K562 (cell line): ENCODE results near the gene PDF. TPM values are rescaled to one million over a fixed set of nuclear protein-coding genes. Genes with fewer than 3 reads are reported as not detected.

Experiments
- ATAC-seq: fragments of 200-7000 bp; cut with Tn5 transposase; 3 replicates; pipeline ENCODE4 v1.9.1; 2020; ENCODE audit warnings: moderate library complexity
- BruUV-seq: library from RNA; stranded (reverse); fragments of 400-500 nt; replicated peaks from 2 replicates; lab custom pipeline; 2021; lab: Mats Ljungman, UMichigan
- CTCF ChIA-PET: fragments of 300-600 bp; formaldehyde crosslinking; extraction: SDS; loops from one replicate; lab custom pipeline; 2021; ENCODE audit warnings: low intra/inter-chr PET ratio; lab: Yijun Ruan, JAX
- POLR2A ChIA-PET: fragments of 300-600, 350-650 bp; sonication (Branson Sonifier 250); formaldehyde crosslinking; extraction: SDS; loops from one replicate; lab custom pipeline; 2021; ENCODE audit warnings: antibody characterized with exemption, inconsistent platforms; lab: Yijun Ruan, JAX
- DNase-seq, 4 experiments: peaks; one replicate each; pipeline versions ENCODE4 v3.0.0 to v3.0.0-alpha.2; 2011 to 2018; ENCODE audit warnings: low spot score in 3 of 4, mixed read lengths in 3 of 4; ENCODE audit errors: extremely low read depth in 1 of 4
- FAIRE-seq: peaks from 2 replicates; lab custom pipeline; 2011; peaks lifted over from hg19 to GRCh38; lab: Jason Lieb, UNC
- H2AFZ ChIP-seq: 2 replicates; pipeline ENCODE4 v1.6.0; 2011; ENCODE audit warnings: low read depth, low read length, control low read depth, inconsistent platforms
- H3K27ac ChIP-seq: fragments of 200-600 bp; 3 replicates; pipeline ENCODE4 v1.8.0; 2011; ENCODE audit warnings: low read depth, mild to moderate bottlenecking, control low read depth, inconsistent platforms, low read length, moderate library complexity, mixed read lengths; ENCODE audit errors: extremely low read depth
- H3K27me3 ChIP-seq, 2 experiments: fragments of 300-600 bp in 1 of 2; 2 replicates in 1 of 2; 3 replicates in 1 of 2; pipeline versions ENCODE4 v1.6.0 to v1.8.0; 2011; ENCODE audit warnings: inconsistent platforms in 2 of 2, low read length in 2 of 2, mild to moderate bottlenecking in 1 of 2, mixed read lengths in 1 of 2, moderate library complexity in 1 of 2; ENCODE audit not compliant: control insufficient read depth in 2 of 2, insufficient read depth in 2 of 2
- H3K36me3 ChIP-seq: fragments of 300-600 bp; 3 replicates; pipeline ENCODE4 v1.8.0; 2011; ENCODE audit warnings: mild to moderate bottlenecking, low read length, inconsistent platforms; ENCODE audit not compliant: control insufficient read depth, insufficient read depth
- H3K4me1 ChIP-seq, 2 experiments: fragments of 200-600 bp in 1 of 2; replicated peaks in 1 of 2; 2 replicates in 1 of 2; 3 replicates in 1 of 2; pipeline versions ENCODE4 v1.5.1 to v1.8.0; 2011; ENCODE audit warnings: inconsistent platforms in 2 of 2, low read length in 2 of 2, mild to moderate bottlenecking in 1 of 2, mixed read lengths in 1 of 2, moderate library complexity in 1 of 2; ENCODE audit not compliant: control insufficient read depth in 2 of 2, insufficient read depth in 2 of 2
- H3K4me2 ChIP-seq: 2 replicates; pipeline ENCODE4 v1.6.1; 2011; ENCODE audit warnings: low read length, control low read depth, inconsistent platforms, mixed read lengths; ENCODE audit not compliant: insufficient read depth
- H3K4me3 ChIP-seq: fragments of 200-600 bp; sonication (generic), shearing (Covaris generic); 2 replicates; pipeline ENCODE4 v1.5.1; 2016; ENCODE audit warnings: control low read depth, inconsistent platforms
- H3K79me2 ChIP-seq: fragments of 200-600 bp; 3 replicates; pipeline ENCODE4 v1.8.0; 2011; ENCODE audit warnings: low read length, inconsistent platforms; ENCODE audit not compliant: control insufficient read depth, insufficient read depth
- H3K9ac ChIP-seq, 2 experiments: 2 replicates each; pipeline versions ENCODE4 v1.6.0 to v1.6.1; 2011; ENCODE audit warnings: low read depth in 2 of 2, low read length in 2 of 2, control low read depth in 1 of 2, inconsistent platforms in 1 of 2, mild to moderate bottlenecking in 1 of 2, mixed read lengths in 1 of 2; ENCODE audit not compliant: insufficient read depth in 1 of 2
- H3K9me1 ChIP-seq: one replicate; pipeline ENCODE4 v1.6.0; 2011; ENCODE audit warnings: inconsistent platforms, mild to moderate bottlenecking, low read length, moderate library complexity; ENCODE audit not compliant: control insufficient read depth, insufficient read depth
- H3K9me3 ChIP-seq: replicated peaks from 2 replicates; pipeline ENCODE4 v1.5.1; 2011; ENCODE audit warnings: low read depth, low read length, inconsistent platforms; ENCODE audit not compliant: control insufficient read depth, insufficient read depth
- H4K20me1 ChIP-seq: replicated peaks from 2 replicates; pipeline ENCODE4 v1.6.1; 2011; ENCODE audit warnings: low read length, inconsistent platforms, mixed read lengths; ENCODE audit not compliant: control insufficient read depth, insufficient read depth
- NEUROD1 ChIP-seq: fragments of 150-350 bp; IDR thresholded peaks from 2 replicates; pipeline ENCODE4 v1.6.1; 2014; ENCODE audit warnings: borderline replicate concordance, low read length, low read depth; ENCODE audit not compliant: partially characterized antibody
- NFATC3 ChIP-seq: fragments of 450-650 bp; IDR thresholded peaks from 2 replicates; pipeline ENCODE4 v1.6.1; 2017; ENCODE audit warnings: mild to moderate bottlenecking
- PHF21A ChIP-seq: fragments of 450-650 bp; IDR thresholded peaks from 2 replicates; pipeline ENCODE4 v1.6.1; 2017; ENCODE audit warnings: low read depth, borderline replicate concordance
- SAP30 ChIP-seq: fragments of 200-600 bp; sonication (generic); IDR thresholded peaks from 2 replicates; pipeline ENCODE4 v1.6.1; 2012; ENCODE audit warnings: borderline replicate concordance, low read depth, mild to moderate bottlenecking, moderate library complexity, low read length, control low read depth, inconsistent platforms; ENCODE audit not compliant: insufficient read depth, poor library complexity, severe bottlenecking
- SP1 ChIP-seq: sonication (generic); formaldehyde crosslinking; IDR thresholded peaks from 2 replicates; pipeline ENCODE4 v1.8.1; 2022; ENCODE audit warnings: mild to moderate bottlenecking, missing genetic modification reagents
- ZNF311 ChIP-seq: fragments of 250-450 bp; sonication (Bioruptor Pico); IDR thresholded peaks from 2 replicates; pipeline ENCODE4 v1.4.0; 2020; ENCODE audit warnings: mild to moderate bottlenecking, moderate library complexity
- ZNF316 ChIP-seq: fragments of 450-650 bp; IDR thresholded peaks from 2 replicates; pipeline ENCODE4 v1.6.1; 2016
- ZNF384 ChIP-seq: IDR thresholded peaks from 2 replicates; pipeline ENCODE4 v1.6.1; 2012; ENCODE audit warnings: low read depth, low read length, improper control_type of control experiment
- WGBS: fragments of 100-300 bp; shearing (Covaris generic); methylation state at CpG from one replicate; pipeline ENCODE4 v1.1.6; 2016; ENCODE audit warnings: low coverage, mixed read lengths; ENCODE audit not compliant: insufficient coverage; ENCODE audit errors: missing lambda C conversion rate; 5-methylcytosine and 5-hydroxymethylcytosine counted together
- in situ Hi-C: fragments of 300-500 bp; cut with MboI; formaldehyde crosslinking; loops from 4 replicates; pipeline ENCODE4 v1.15.0; 2018; ENCODE audit warnings: inconsistent platforms, mixed read lengths
- intact Hi-C: fragments of 100-400 bp; cut with micrococcal nuclease; formaldehyde crosslinking; loops from 2 replicates; pipeline ENCODE4 v1.14.2; 2022
- polyA plus RNA-seq, 8 experiments: library from polyadenylated mRNA; depleted of rRNA in 4 of 8; stranded (reverse) in 5 of 8; unstranded in 3 of 8; fragments of >200 nt; fragmentation: Nextera tagmentation in 2 of 8; fragmentation: Illumina TruSeq in 1 of 8; extraction: Ambion mirVana in 2 of 8; extraction: Trizol in 1 of 8; gene quantifications; 2 replicates each; pipeline versions ENCODE4 v1.2.1 to v1.2.3, GENCODE V29; 2011 to 2014; ENCODE audit warnings: inconsistent platforms in 1 of 8, missing spikeins in 1 of 8
- total RNA-seq, 7 experiments: library from RNA; depleted of rRNA in 6 of 7; stranded (reverse); fragments of >200 nt in 6 of 7; fragmentation: Illumina TruSeq in 2 of 7; extraction: Trizol in 2 of 7; gene quantifications; 2 replicates each; pipeline versions ENCODE4 v1.2.1 to v1.2.3, GENCODE V29; 2011 to 2021; ENCODE audit warnings: low replicate concordance in 1 of 7
- TF ChIP-seq, protein P1 (sequence below): fragments of 250-450 bp; sonication (Bioruptor Pico); IDR thresholded peaks from 2 replicates; pipeline ENCODE4 v1.5.1; 2021; ENCODE audit warnings: mild to moderate bottlenecking
- TF ChIP-seq, protein P2 (sequence below): fragments of 450-650 bp; formaldehyde crosslinking; IDR thresholded peaks from 2 replicates; pipeline ENCODE4 v1.4.0; 2020; ENCODE audit warnings: mild to moderate bottlenecking, moderate library complexity
- TF ChIP-seq, protein P3 (sequence below): fragments of 450-650 bp; IDR thresholded peaks from 2 replicates; pipeline ENCODE4 v1.6.1; 2016; ENCODE audit warnings: low read depth

PDF gene
- total and polyA plus RNA-seq, 9 of the 15 experiments (the other 6 are each of a cell fraction or from before 2014, with no cell fraction given), result 0.15 to 72.4 (median 5.6) TPM

DNA sequence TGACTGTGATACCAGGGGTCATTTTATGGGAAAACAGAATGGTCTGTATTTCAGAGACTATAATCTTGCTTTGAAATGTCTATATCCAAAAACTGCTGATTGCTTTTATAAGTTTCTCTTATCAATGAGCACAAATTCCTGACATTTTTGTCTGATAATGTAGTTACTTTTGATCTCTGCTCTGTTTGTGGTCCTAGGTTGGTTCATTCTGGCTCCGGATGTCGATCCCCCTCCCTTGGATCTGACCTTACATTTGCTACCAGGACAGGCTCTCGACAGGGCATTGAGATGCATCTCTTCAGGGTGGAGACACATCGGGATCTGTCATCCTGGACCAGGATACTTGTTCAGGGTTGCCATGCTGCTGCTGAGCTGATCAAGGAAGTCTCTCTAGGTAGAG is 46.5 kb downstream of the PDF start:
- H3K9ac ChIP-seq, result no peak overlapping the region
- no peaks in the 10 kb centered on the region for H3K79me2 ChIP-seq
- H3K27ac ChIP-seq, result no peak overlapping the region
- H3K4me2 ChIP-seq, result no peak overlapping the region
- 74% methylated on average over 4 of the region's 4 CpGs for WGBS
- no peak overlapping the region for H2AFZ ChIP-seq
- H3K4me1 ChIP-seq, result 0 out of 5 replicates have a peak, but pooled peaks cover 0 to 4% of the 10 kb centered on the region in 2 experiments
- ATAC-seq (no peak), FAIRE-seq (no peak), DNase-seq (no peak)
- intact Hi-C loops, result loop anchor here (10.0 kb wide), 2 partner anchors 379 to 759 kb away; no protein-coding TSS in a partner anchor
- H3K9me3 ChIP-seq, result no peaks in the 10 kb centered on the region
- no peaks in the 10 kb centered on the region for H4K20me1 ChIP-seq
- in situ Hi-C loops, result no loop called here
- peaks cover 14% of the 10 kb centered on the region; the same call in 1 of the 3 replicates for H3K36me3 ChIP-seq
- H3K27me3 ChIP-seq, result no peaks in the 10 kb centered on the region
- H3K9me1 ChIP-seq, result no peaks in the 10 kb centered on the region
- no TSS peak for BruUV-seq
- POLR2A ChIA-PET, result no interaction called here
- H3K4me3 ChIP-seq, result no peak overlapping the region
- CTCF ChIA-PET, result no interaction called here
- TF ChIP-seq, protein P1, sequence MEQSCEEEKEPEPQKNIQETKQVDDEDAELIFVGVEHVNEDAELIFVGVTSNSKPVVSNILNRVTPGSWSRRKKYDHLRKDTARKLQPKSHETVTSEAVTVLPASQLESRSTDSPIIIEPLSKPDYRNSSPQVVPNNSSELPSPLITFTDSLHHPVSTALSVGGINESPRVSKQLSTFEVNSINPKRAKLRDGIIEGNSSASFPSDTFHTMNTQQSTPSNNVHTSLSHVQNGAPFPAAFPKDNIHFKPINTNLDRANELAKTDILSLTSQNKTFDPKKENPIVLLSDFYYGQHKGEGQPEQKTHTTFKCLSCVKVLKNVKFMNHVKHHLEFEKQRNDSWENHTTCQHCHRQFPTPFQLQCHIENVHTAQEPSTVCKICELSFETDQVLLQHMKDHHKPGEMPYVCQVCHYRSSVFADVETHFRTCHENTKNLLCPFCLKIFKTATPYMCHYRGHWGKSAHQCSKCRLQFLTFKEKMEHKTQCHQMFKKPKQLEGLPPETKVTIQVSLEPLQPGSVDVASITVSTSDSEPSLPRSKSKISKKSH (CRISPR knock-in tag), result no peak
- TF ChIP-seq ZNF316 (no peak), ZNF311 (CRISPR knock-in tag) (no peak), NEUROD1 (no peak), SAP30 (no peak), SP1 (CRISPR knock-in tag) (no peak), ZNF384 (no peak), PHF21A (no peak), NFATC3 (no peak)
- TF ChIP-seq, protein P2, sequence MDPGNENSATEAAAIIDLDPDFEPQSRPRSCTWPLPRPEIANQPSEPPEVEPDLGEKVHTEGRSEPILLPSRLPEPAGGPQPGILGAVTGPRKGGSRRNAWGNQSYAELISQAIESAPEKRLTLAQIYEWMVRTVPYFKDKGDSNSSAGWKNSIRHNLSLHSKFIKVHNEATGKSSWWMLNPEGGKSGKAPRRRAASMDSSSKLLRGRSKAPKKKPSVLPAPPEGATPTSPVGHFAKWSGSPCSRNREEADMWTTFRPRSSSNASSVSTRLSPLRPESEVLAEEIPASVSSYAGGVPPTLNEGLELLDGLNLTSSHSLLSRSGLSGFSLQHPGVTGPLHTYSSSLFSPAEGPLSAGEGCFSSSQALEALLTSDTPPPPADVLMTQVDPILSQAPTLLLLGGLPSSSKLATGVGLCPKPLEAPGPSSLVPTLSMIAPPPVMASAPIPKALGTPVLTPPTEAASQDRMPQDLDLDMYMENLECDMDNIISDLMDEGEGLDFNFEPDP (CRISPR knock-in tag), result no peak
- TF ChIP-seq, protein P3, sequence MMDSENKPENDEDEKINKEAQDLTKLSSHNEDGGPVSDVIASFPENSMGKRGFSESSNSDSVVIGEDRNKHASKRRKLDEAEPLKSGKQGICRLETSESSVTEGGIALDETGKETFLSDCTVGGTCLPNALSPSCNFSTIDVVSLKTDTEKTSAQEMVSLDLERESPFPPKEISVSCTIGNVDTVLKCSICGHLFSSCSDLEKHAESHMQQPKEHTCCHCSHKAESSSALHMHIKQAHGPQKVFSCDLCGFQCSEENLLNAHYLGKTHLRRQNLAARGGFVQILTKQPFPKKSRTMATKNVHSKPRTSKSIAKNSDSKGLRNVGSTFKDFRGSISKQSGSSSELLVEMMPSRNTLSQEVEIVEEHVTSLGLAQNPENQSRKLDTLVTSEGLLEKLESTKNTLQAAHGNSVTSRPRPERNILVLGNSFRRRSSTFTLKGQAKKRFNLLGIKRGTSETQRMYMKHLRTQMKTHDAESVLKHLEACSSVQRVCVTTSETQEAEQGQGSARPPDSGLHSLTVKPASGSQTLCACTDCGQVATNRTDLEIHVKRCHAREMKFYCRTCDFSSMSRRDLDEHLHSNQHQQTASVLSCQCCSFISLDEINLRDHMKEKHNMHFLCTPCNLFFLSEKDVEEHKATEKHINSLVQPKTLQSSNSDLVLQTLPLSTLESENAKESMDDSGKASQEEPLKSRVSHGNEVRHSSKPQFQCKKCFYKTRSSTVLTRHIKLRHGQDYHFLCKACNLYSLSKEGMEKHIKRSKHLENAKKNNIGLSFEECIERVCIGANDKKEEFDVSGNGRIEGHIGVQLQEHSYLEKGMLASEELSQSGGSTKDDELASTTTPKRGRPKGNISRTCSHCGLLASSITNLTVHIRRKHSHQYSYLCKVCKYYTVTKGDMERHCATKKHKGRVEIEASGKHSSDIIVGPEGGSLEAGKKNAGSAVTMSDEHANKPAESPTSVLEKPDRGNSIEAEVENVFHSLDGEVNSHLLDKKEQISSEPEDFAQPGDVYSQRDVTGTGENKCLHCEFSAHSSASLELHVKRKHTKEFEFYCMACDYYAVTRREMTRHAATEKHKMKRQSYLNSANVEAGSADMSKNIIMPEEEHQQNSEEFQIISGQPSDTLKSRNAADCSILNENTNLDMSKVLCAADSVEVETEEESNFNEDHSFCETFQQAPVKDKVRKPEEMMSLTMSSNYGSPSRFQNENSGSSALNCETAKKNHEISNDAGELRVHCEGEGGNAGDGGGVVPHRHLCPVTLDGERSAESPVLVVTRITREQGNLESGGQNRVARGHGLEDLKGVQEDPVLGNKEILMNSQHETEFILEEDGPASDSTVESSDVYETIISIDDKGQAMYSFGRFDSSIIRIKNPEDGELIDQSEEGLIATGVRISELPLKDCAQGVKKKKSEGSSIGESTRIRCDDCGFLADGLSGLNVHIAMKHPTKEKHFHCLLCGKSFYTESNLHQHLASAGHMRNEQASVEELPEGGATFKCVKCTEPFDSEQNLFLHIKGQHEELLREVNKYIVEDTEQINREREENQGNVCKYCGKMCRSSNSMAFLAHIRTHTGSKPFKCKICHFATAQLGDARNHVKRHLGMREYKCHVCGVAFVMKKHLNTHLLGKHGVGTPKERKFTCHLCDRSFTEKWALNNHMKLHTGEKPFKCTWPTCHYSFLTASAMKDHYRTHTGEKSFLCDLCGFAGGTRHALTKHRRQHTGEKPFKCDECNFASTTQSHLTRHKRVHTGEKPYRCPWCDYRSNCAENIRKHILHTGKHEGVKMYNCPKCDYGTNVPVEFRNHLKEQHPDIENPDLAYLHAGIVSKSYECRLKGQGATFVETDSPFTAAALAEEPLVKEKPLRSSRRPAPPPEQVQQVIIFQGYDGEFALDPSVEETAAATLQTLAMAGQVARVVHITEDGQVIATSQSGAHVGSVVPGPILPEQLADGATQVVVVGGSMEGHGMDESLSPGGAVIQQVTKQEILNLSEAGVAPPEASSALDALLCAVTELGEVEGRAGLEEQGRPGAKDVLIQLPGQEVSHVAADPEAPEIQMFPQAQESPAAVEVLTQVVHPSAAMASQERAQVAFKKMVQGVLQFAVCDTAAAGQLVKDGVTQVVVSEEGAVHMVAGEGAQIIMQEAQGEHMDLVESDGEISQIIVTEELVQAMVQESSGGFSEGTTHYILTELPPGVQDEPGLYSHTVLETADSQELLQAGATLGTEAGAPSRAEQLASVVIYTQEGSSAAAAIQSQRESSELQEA, result no peak
